Endometrial microvascular endothelial cells (primary cell): ENCODE results near the gene PRKCB. TPM values are rescaled to one million over a fixed set of nuclear protein-coding genes. Genes with fewer than 3 reads are reported as not detected.

ENCODE experiments used
- in situ Hi-C: cut with HindIII; loops from 2 replicates; pipeline ENCODE4 v1.10.0; 2017; ENCODE audit warnings: low sequenced_read_pairs, low pct_unique_long_range_greater_than_20kb; ENCODE audit errors: inconsistent ontology term
- total RNA-seq: library from RNA; depleted of rRNA; stranded (reverse); fragments of >200 nt; gene quantifications from one replicate; pipeline ENCODE4 v1.2.3, GENCODE V29; 2015; ENCODE audit errors: inconsistent ontology term

The PRKCB gene
- total RNA-seq, 1 donor from 2014 or later = not detected

GRCh38 chr16:23833960-23834685, 1.7 kb upstream of the PRKCB start:
- in situ Hi-C loops = no loop called here

- in situ Hi-C loops = no loop called here
These were observed 258 bp downstream of the PRKCB start for GRCh38 chr16:23836078-23836403.

GRCh38 chr16:23836404-23837311, 875 bp downstream of the PRKCB start:
- in situ Hi-C loops = no loop called here

- in situ Hi-C loops = no loop called here
These were observed 1.9 kb downstream of the PRKCB start for GRCh38 chr16:23837553-23838308.

GRCh38 chr16:23838485-23839142, 2.8 kb downstream of the PRKCB start:
- in situ Hi-C loops = no loop called here

GRCh38 chr16:23840310-23840709, 4.5 kb downstream of the PRKCB start:
- in situ Hi-C loops = no loop called here

- in situ Hi-C loops = no loop called here
These were observed 6.4 kb downstream of the PRKCB start for GRCh38 chr16:23842137-23842600.

- in situ Hi-C loops = no loop called here
These were observed 7.4 kb downstream of the PRKCB start for GRCh38 chr16:23843143-23843542.

GRCh38 chr16:23847251-23847650, 11.5 kb downstream of the PRKCB start:
- in situ Hi-C loops = no loop called here

- in situ Hi-C loops = no loop called here
These were observed 12.2 kb downstream of the PRKCB start for GRCh38 chr16:23847948-23848347.

- in situ Hi-C loops = no loop called here
These were observed 13.2 kb downstream of the PRKCB start for GRCh38 chr16:23848958-23849357.

- in situ Hi-C loops = no loop called here
These were observed 17.2 kb downstream of the PRKCB start for GRCh38 chr16:23852794-23853562.

- in situ Hi-C loops = no loop called here
These were observed 19.2 kb downstream of the PRKCB start for GRCh38 chr16:23855010-23855409.

GRCh38 chr16:23856251-23856709, 20.5 kb downstream of the PRKCB start:
- in situ Hi-C loops = no loop called here

GRCh38 chr16:23857256-23857880, 21.6 kb downstream of the PRKCB start:
- in situ Hi-C loops = no loop called here

- in situ Hi-C loops = no loop called here
These were observed 22.1 kb downstream of the PRKCB start for GRCh38 chr16:23857881-23858269.

- in situ Hi-C loops = no loop called here
These were observed 22.8 kb downstream of the PRKCB start for GRCh38 chr16:23858542-23858941.
